Ishikawa (cell line): ENCODE results near the gene MEGF6.

Experiments
- CEBPB ChIP-seq: IDR thresholded peaks from 2 replicates; pipeline ENCODE4 v1.6.1; 2012
- CREB1 ChIP-seq: IDR thresholded peaks from 2 replicates; pipeline ENCODE4 v1.6.1; 2012; ENCODE audit warnings: low read depth
- EGR1 ChIP-seq: IDR thresholded peaks from 2 replicates; pipeline ENCODE4 v1.6.1; 2012
- EP300 ChIP-seq: IDR thresholded peaks from 2 replicates; pipeline ENCODE4 v1.6.1; 2012; ENCODE audit warnings: borderline replicate concordance
- FOXM1 ChIP-seq: IDR thresholded peaks from 2 replicates; pipeline ENCODE4 v1.6.1; 2012; ENCODE audit warnings: low read depth, borderline replicate concordance
- NFIC ChIP-seq: IDR thresholded peaks from 2 replicates; pipeline ENCODE4 v1.6.1; 2012
- RAD21 ChIP-seq: IDR thresholded peaks from 2 replicates; pipeline ENCODE4 v1.6.1; 2012; ENCODE audit warnings: low read depth
- TAF1 ChIP-seq: IDR thresholded peaks from 2 replicates; pipeline ENCODE4 v1.6.1; 2012; ENCODE audit warnings: low read depth, mild to moderate bottlenecking
- TCF12 ChIP-seq: IDR thresholded peaks from 2 replicates; pipeline ENCODE4 v1.6.1; 2012; ENCODE audit warnings: low read depth
- TEAD4 ChIP-seq: IDR thresholded peaks from 2 replicates; pipeline ENCODE4 v1.6.1; 2012
- YY1 ChIP-seq: IDR thresholded peaks from 2 replicates; pipeline ENCODE4 v1.6.1; 2012; ENCODE audit warnings: low read depth
- ZBTB7A ChIP-seq: IDR thresholded peaks from 2 replicates; pipeline ENCODE4 v1.6.1; 2012; ENCODE audit warnings: low read depth
- TF ChIP-seq, protein P1 (sequence below): IDR thresholded peaks from 2 replicates; pipeline ENCODE4 v1.6.1; 2012; ENCODE audit warnings: low read depth, mild to moderate bottlenecking
- TF ChIP-seq, protein P2 (sequence below): IDR thresholded peaks from 2 replicates; pipeline ENCODE4 v1.6.1; 2012
- TF ChIP-seq, protein P3 (sequence below): IDR thresholded peaks from 2 replicates; pipeline ENCODE4 v1.6.1; 2012

The MEGF6 gene

DNA sequence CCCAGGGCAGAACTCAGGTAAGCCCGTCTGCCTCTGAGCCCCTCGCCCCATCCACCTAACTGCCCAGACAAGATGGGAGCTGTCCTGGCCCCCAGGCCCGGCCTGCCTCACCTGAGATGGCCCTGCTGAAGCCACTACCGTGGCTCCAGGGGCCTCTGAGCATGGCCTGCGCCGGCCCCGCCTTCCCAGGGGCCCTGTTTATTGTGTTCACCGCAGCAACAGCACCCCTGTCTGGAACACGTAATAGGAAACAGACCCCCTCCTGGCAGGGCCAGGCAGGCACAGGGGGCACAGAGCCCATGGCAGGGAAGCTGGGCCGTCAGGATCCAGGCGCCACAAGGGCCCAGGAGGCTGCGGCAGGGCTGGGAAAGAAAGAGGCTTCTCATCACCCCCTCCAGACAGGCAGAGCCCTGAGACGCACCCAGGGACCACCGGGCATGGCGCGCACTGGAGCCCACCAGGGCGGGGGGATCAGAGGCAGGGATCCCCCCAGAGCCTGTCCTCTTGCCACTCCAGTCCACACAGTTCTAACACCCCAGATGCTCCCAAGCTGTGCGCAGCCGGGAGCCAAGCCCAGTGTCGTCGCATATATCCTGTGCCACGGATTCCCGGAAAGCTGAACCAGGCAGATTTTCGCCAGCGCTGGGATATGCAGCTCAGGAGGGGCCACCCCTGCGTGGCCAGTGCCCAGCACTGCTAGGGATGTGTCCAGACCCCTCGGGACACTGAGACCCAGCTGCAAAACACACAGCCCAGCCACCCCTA is 94.2 kb downstream of the MEGF6 start:
- TF ChIP-seq, protein P1, sequence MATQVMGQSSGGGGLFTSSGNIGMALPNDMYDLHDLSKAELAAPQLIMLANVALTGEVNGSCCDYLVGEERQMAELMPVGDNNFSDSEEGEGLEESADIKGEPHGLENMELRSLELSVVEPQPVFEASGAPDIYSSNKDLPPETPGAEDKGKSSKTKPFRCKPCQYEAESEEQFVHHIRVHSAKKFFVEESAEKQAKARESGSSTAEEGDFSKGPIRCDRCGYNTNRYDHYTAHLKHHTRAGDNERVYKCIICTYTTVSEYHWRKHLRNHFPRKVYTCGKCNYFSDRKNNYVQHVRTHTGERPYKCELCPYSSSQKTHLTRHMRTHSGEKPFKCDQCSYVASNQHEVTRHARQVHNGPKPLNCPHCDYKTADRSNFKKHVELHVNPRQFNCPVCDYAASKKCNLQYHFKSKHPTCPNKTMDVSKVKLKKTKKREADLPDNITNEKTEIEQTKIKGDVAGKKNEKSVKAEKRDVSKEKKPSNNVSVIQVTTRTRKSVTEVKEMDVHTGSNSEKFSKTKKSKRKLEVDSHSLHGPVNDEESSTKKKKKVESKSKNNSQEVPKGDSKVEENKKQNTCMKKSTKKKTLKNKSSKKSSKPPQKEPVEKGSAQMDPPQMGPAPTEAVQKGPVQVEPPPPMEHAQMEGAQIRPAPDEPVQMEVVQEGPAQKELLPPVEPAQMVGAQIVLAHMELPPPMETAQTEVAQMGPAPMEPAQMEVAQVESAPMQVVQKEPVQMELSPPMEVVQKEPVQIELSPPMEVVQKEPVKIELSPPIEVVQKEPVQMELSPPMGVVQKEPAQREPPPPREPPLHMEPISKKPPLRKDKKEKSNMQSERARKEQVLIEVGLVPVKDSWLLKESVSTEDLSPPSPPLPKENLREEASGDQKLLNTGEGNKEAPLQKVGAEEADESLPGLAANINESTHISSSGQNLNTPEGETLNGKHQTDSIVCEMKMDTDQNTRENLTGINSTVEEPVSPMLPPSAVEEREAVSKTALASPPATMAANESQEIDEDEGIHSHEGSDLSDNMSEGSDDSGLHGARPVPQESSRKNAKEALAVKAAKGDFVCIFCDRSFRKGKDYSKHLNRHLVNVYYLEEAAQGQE: no peak
- TF ChIP-seq ZBTB7A (no peak), CREB1 (no peak), FOXM1 (no peak), RAD21 (no peak), EGR1 (no peak), CEBPB (no peak), TAF1 (no peak), NFIC (no peak)
- TF ChIP-seq, protein P2, sequence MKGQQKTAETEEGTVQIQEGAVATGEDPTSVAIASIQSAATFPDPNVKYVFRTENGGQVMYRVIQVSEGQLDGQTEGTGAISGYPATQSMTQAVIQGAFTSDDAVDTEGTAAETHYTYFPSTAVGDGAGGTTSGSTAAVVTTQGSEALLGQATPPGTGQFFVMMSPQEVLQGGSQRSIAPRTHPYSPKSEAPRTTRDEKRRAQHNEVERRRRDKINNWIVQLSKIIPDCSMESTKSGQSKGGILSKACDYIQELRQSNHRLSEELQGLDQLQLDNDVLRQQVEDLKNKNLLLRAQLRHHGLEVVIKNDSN: no peak

DNA sequence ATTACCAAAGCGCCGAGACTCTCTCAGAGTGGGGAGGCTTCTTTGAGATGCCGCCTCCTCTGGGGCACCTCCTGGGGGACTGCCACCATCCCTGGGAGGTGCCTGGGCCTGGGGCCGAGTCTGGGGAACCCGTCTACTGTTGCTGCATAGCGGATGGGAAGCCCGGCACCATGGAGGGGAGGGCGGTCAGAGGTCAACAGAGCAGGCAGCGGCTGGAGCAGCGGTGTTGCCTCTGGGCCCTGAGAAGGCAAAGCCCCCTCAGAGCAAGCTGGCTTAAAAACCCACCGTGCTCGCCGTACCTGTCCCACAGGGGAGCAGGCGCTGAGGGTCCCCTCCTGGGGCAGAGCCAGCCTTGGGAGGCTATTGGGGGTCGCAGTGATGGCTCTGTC is 94.8 kb downstream of the MEGF6 start:
- TF ChIP-seq NFIC (no peak), TCF12 (no peak), EP300 (no peak), ZBTB7A (0 out of 2 replicates have a peak, but pooled peaks have one; percentile 1)

DNA sequence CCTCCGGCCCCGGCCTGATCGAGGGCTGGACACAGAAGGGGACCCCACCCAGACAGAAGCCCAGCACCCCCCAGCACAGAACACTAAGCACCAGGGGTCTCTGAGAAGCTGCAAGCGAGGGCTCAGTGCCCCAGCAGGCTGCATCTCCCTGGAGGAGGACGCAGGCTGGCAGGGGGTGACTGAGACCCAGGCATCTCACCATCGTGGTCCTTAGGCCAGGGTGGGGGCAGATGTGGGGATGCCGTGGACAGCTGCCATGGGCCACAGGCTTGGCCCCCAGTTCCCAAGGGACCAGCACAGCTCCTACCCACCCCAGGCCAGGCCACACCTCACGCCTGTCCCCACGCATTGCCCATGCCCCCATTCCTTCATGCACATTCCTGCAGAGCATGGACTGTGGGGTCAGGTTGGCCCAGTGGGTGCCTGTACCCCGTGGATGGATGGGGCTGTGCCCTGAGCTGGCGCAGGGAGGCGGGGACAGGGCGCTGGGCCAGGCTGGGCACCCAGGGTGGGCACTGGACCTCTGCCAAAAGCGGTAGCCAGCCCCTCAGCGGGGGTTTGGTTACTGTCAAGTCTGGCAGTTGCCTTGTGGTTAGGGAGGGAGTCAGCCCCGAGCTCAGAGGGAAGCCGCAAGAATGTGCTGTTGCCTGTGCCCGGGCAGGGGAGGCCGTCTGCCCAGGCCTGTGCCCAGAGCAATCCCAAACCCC is 95.4 kb downstream of the MEGF6 start:
- TF ChIP-seq CEBPB (no peak), CREB1 (no peak), EP300 (peak; percentile 90), NFIC (peak; percentile 99), TEAD4 (peak; percentile 73), RAD21 (peak; percentile 1; the same call in 1 of the 2 replicates), TAF1 (no peak; the same call in 1 of the 2 replicates), FOXM1 (peak; percentile 68; the same call in 1 of the 2 replicates), YY1 (no peak), EGR1 (0 out of 2 replicates have a peak, but pooled peaks have one; percentile 31), TCF12 (peak; percentile 95), ZBTB7A (peak; percentile 76)
- TF ChIP-seq, protein P3, sequence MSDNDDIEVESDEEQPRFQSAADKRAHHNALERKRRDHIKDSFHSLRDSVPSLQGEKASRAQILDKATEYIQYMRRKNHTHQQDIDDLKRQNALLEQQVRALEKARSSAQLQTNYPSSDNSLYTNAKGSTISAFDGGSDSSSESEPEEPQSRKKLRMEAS: peak; percentile 39; the same call in 1 of the 2 replicates
- TF ChIP-seq, protein P1: no peak
- TF ChIP-seq, protein P2: no peak

DNA sequence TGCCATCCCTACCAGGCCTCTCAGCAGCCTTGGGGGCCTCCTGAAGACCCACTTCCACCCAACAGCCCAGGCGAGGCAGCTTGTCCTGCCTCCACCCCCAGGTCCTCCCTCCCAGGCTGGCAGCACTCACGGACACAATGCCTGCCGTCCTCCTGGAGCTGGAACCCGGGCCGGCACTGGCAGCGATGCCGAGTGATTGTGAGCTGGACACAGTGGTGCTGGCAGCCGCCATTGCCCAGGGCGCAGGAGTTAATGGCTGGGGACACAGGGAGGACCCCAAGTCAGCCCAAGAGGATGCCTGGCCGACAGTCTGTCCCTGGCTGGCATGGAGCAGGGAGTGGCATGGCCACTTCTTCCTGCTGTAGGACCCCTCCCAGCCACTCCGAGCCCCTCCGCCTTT is 96.0 kb downstream of the MEGF6 start:
- no peak for TF ChIP-seq NFIC
- TF ChIP-seq YY1: peak; percentile 42; the same call in 1 of the 2 replicates

DNA sequence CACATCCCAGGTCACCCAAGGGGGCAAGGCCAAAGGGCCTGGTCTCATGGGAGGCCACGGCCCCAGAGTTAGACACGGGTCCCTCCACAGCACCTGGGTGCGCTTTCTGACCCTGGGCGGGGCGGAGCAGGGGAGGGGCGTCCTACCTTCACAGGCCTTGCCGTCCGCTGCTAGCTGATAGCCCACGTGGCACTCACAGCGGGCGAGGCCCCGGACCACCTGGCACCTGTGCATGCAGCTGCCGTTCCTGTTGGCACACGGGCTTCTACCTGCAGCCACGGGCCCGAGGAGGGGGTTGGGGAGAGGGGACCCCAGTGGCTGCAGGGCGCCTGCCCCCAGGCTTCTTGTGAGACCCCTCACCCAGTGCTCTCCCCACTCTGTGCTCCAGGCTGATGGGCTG is 96.9 kb downstream of the MEGF6 start:
- TF ChIP-seq TCF12 (peak; percentile 76), TEAD4 (no peak), NFIC (peak; percentile 21; the same call in 1 of the 2 replicates), EP300 (peak; percentile 54; the same call in 1 of the 2 replicates), EGR1 (no peak), TAF1 (no peak), CEBPB (no peak), RAD21 (no peak), CREB1 (no peak), FOXM1 (no peak), ZBTB7A (peak; percentile 53), YY1 (no peak)
- TF ChIP-seq, protein P1: no peak
- TF ChIP-seq, protein P2: peak; percentile 64; the same call in 1 of the 2 replicates
- TF ChIP-seq, protein P3: peak; percentile 88
